ENCODE results near the gene COPS9. TPM values are rescaled to one million over a fixed set of nuclear protein-coding genes. Genes with fewer than 3 reads are reported as not detected.

Gene COPS9
- total RNA-seq, 2 donors from 2014 or later = 57.4 to 151 TPM

GRCh38 chr2:240147382-240147781, 11.3 kb upstream of the COPS9 start:
- no peak overlapping the region for H3K27ac Mint-ChIP-seq
- H3K36me3 Mint-ChIP-seq (ENCODE audit: low read depth) = no peaks in the 10 kb centered on the region
- no peaks in the 10 kb centered on the region for H3K9me3 Mint-ChIP-seq
- no peaks in the 10 kb centered on the region for H3K4me1 Mint-ChIP-seq
- H3K27me3 Mint-ChIP-seq = peaks cover 9% of the 10 kb centered on the region
- ATAC-seq (replicated peaks) = no peak
- H3K4me3 Mint-ChIP-seq = no peak overlapping the region

- no peak overlapping the region for H3K27ac Mint-ChIP-seq
- no peak for ATAC-seq (replicated peaks)
- no peak overlapping the region for H3K4me3 Mint-ChIP-seq
- no peaks in the 10 kb centered on the region for H3K4me1 Mint-ChIP-seq
- no peaks in the 10 kb centered on the region for H3K9me3 Mint-ChIP-seq
- H3K27me3 Mint-ChIP-seq = peaks cover 6% of the 10 kb centered on the region
- H3K36me3 Mint-ChIP-seq (ENCODE audit: low read depth) = no peaks in the 10 kb centered on the region
Observed at GRCh38 chr2:240146627-240147278, 10.6 kb upstream of the COPS9 start.

GRCh38 chr2:240146141-240146561, 10.0 kb upstream of the COPS9 start:
- H3K27ac Mint-ChIP-seq = no peak overlapping the region
- H3K4me1 Mint-ChIP-seq = no peaks in the 10 kb centered on the region
- no peaks in the 10 kb centered on the region for H3K36me3 Mint-ChIP-seq (ENCODE audit: low read depth)

GRCh38 chr2:240145461-240145860, 9.4 kb upstream of the COPS9 start:
- no peak overlapping the region for H3K4me3 Mint-ChIP-seq
- no peaks in the 10 kb centered on the region for H3K36me3 Mint-ChIP-seq (ENCODE audit: low read depth)
- peaks cover 3% of the 10 kb centered on the region for H3K27me3 Mint-ChIP-seq
- no peaks in the 10 kb centered on the region for H3K4me1 Mint-ChIP-seq
- no peak for ATAC-seq (replicated peaks)
- no peaks in the 10 kb centered on the region for H3K9me3 Mint-ChIP-seq
- H3K27ac Mint-ChIP-seq = no peak overlapping the region

More at GRCh38 chr2:240146141-240146561, 10.0 kb upstream of the COPS9 start:
- Mint-ChIP-seq H3K4me3 (no peak overlapping the region), H3K9me3 (no peaks in the 10 kb centered on the region), H3K27me3 (peaks cover 3% of the 10 kb centered on the region)
- ATAC-seq (replicated peaks) = no peak

- no peak for ATAC-seq (replicated peaks)
- no peaks in the 10 kb centered on the region for H3K9me3 Mint-ChIP-seq
- no peak overlapping the region for H3K4me3 Mint-ChIP-seq
- H3K27ac Mint-ChIP-seq = no peak overlapping the region
- H3K27me3 Mint-ChIP-seq = no peaks in the 10 kb centered on the region
- H3K36me3 Mint-ChIP-seq (ENCODE audit: low read depth) = no peaks in the 10 kb centered on the region
- H3K4me1 Mint-ChIP-seq = no peaks in the 10 kb centered on the region
Observed at GRCh38 chr2:240144649-240145261, 8.7 kb upstream of the COPS9 start.

GRCh38 chr2:240143801-240144648, 7.9 kb upstream of the COPS9 start:
- Mint-ChIP-seq H3K4me1 (no peaks in the 10 kb centered on the region), H3K4me3 (no peak overlapping the region), H3K36me3 (ENCODE audit: low read depth) (no peaks in the 10 kb centered on the region), H3K27me3 (no peaks in the 10 kb centered on the region), H3K9me3 (no peaks in the 10 kb centered on the region), H3K27ac (no peak overlapping the region)
- ATAC-seq (replicated peaks) = peak; percentile 90

GRCh38 chr2:240143276-240143675, 7.2 kb upstream of the COPS9 start:
- Mint-ChIP-seq H3K27ac (no peak overlapping the region), H3K4me3 (no peak overlapping the region), H3K27me3 (no peaks in the 10 kb centered on the region), H3K9me3 (no peaks in the 10 kb centered on the region), H3K4me1 (no peaks in the 10 kb centered on the region), H3K36me3 (ENCODE audit: low read depth) (no peaks in the 10 kb centered on the region)
- no peak for ATAC-seq (replicated peaks)

GRCh38 chr2:240142859-240143258, 6.8 kb upstream of the COPS9 start:
- H3K9me3 Mint-ChIP-seq = no peaks in the 10 kb centered on the region
- H3K27ac Mint-ChIP-seq = no peak overlapping the region
- no peaks in the 10 kb centered on the region for H3K36me3 Mint-ChIP-seq (ENCODE audit: low read depth)
- H3K27me3 Mint-ChIP-seq = no peaks in the 10 kb centered on the region
- ATAC-seq (replicated peaks) = no peak
- H3K4me3 Mint-ChIP-seq = no peak overlapping the region
- H3K4me1 Mint-ChIP-seq = no peaks in the 10 kb centered on the region

GRCh38 chr2:240142256-240142775, 6.2 kb upstream of the COPS9 start:
- H3K9me3 Mint-ChIP-seq = no peaks in the 10 kb centered on the region
- ATAC-seq (replicated peaks) = no peak

GRCh38 chr2:240141736-240142135, 5.6 kb upstream of the COPS9 start:
- no peaks in the 10 kb centered on the region for H3K36me3 Mint-ChIP-seq (ENCODE audit: low read depth)
- no peak for ATAC-seq (replicated peaks)
- H3K4me1 Mint-ChIP-seq = no peaks in the 10 kb centered on the region
- H3K27me3 Mint-ChIP-seq = no peaks in the 10 kb centered on the region
- H3K4me3 Mint-ChIP-seq = no peak overlapping the region
- no peaks in the 10 kb centered on the region for H3K9me3 Mint-ChIP-seq
- no peak overlapping the region for H3K27ac Mint-ChIP-seq

More at GRCh38 chr2:240142256-240142775, 6.2 kb upstream of the COPS9 start:
- Mint-ChIP-seq H3K27me3 (no peaks in the 10 kb centered on the region), H3K27ac (no peak overlapping the region), H3K36me3 (ENCODE audit: low read depth) (no peaks in the 10 kb centered on the region), H3K4me1 (no peaks in the 10 kb centered on the region), H3K4me3 (no peak overlapping the region)

- H3K4me3 Mint-ChIP-seq = no peak overlapping the region
- H3K9me3 Mint-ChIP-seq = no peaks in the 10 kb centered on the region
- no peak for ATAC-seq (replicated peaks)
Observed at GRCh38 chr2:240140920-240141319, 4.8 kb upstream of the COPS9 start.

GRCh38 chr2:240140511-240140910, 4.4 kb upstream of the COPS9 start, which contains the start of gene OTOS:
TSS of gene OTOS (minus strand) at chr2:240140658. CDS start at chr2:240140326, 332 bp downstream.
- Mint-ChIP-seq H3K36me3 (ENCODE audit: low read depth) (peaks cover 1% of the 10 kb centered on the region), H3K27ac (no peak within 1 kb of the TSS), H3K4me1 (peaks cover 1% of the 10 kb centered on the region), H3K9me3 (no peaks in the 10 kb centered on the region), H3K27me3 (no peaks in the 10 kb centered on the region), H3K4me3 (no peak within 1 kb of the TSS)
- no peak for ATAC-seq (replicated peaks)

More at GRCh38 chr2:240140920-240141319, 4.8 kb upstream of the COPS9 start:
- Mint-ChIP-seq H3K27ac (no peak overlapping the region), H3K4me1 (no peaks in the 10 kb centered on the region), H3K36me3 (ENCODE audit: low read depth) (no peaks in the 10 kb centered on the region), H3K27me3 (no peaks in the 10 kb centered on the region)

GRCh38 chr2:240139666-240140393, 3.7 kb upstream of the COPS9 start:
- no peaks in the 10 kb centered on the region for H3K9me3 Mint-ChIP-seq
- peaks cover 8% of the 10 kb centered on the region for H3K4me1 Mint-ChIP-seq
- no peak overlapping the region for H3K27ac Mint-ChIP-seq
- no peaks in the 10 kb centered on the region for H3K27me3 Mint-ChIP-seq
- peaks cover 8% of the 10 kb centered on the region for H3K36me3 Mint-ChIP-seq (ENCODE audit: low read depth)
- H3K4me3 Mint-ChIP-seq = no peak overlapping the region
- ATAC-seq (replicated peaks) = no peak

- Mint-ChIP-seq H3K9me3 (no peaks in the 10 kb centered on the region), H3K36me3 (ENCODE audit: low read depth) (peaks cover 13% of the 10 kb centered on the region), H3K4me3 (no peak overlapping the region), H3K27me3 (no peaks in the 10 kb centered on the region), H3K27ac (no peak overlapping the region), H3K4me1 (peaks cover 10% of the 10 kb centered on the region)
- no peak for ATAC-seq (replicated peaks)
Observed at GRCh38 chr2:240139011-240139441, 2.9 kb upstream of the COPS9 start.
